ENCODE results near the gene CACNA1F.

The CACNA1F gene

DNA sequence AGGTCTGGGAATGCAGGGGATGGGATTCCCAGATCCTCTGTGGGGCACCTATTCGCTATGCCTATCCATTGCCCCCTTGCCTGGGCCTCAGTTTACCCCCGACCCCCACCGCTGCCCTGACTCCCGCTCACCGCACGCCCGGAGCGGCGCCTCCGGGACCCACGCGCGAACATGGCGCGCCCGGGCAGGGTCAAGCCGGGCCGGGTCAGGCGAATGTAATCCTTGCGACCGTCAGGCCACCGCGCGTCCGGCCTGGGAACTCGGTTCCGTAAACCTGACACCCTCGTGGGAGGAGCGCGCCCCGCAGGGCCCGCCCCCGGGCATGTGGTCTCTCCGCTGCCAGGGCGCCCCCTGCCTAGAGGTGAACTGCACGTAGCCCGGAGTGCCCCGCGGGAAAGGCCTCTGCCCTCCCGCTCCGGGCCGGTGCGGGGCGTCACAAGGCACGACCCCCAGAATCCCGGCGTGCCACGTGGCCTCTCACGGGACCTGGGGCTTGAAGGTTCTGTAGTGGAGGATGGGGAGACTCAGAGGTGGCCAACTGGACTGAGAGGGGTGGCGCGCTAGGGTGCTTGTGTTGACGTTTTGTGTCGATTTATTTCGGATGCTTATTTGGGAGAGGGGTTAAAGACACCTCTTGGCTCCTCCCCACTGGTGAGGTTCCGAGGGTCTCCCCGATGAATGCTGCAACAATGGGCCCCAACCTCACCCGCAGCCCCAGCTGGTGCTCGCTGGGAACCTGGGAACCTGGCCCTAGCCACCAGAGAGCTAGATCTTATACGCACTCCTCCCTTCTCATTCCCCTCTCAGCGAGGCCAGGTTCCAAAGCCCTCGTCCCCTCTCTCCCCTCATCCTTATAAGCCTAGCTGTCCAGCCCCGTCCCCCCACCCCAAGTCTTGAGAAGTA, 46.8 kb downstream of the CACNA1F start, which contains the start of gene PRICKLE3:
Gene PRICKLE3, minus strand, starts transcription at position 249 of the 903 bp plus-strand sequence. Its CDS starts 76 bp downstream, at position 173.
- Histone ChIP-seq H3K27me3 (ENCODE audit: insufficient read depth, insufficient read length) (no peaks in the 10 kb centered on the region), H3K4me3 (ENCODE audit: insufficient read length, low read depth) (peak within 1 kb of the TSS; percentile 77), H3K9ac (ENCODE audit: insufficient read length, low read depth) (peak within 1 kb of the TSS; percentile 86), H3K36me3 (ENCODE audit: insufficient read depth, insufficient read length, low read length) (peaks cover 17% of the 10 kb centered on the region), H3K4me1 (ENCODE audit: insufficient read depth, insufficient read length) (peaks cover 3% of the 10 kb centered on the region), H3K9me3 (ENCODE audit: insufficient read depth, low read length) (no peaks in the 10 kb centered on the region)
- no peak for DNase-seq (ENCODE audit: low read depth, low spot score)
- TF ChIP-seq ZNF274 (IDR thresholded peaks at IDR 0.05; ENCODE audit: low read depth, low read length) (no peak), SUZ12 (IDR thresholded peaks at IDR 0.05; ENCODE audit: extremely low read depth, insufficient read depth, insufficient read length) (no peak), YY1 (IDR thresholded peaks at IDR 0.05; ENCODE audit: insufficient read depth, insufficient read length) (no peak)

GRCh38 chrX:49184294-49185281, 48.6 kb downstream of the CACNA1F start:
- H3K4me1 ChIP-seq (ENCODE audit: insufficient read depth, insufficient read length): peaks cover 3% of the 10 kb centered on the region
- H3K27me3 ChIP-seq (ENCODE audit: insufficient read depth, insufficient read length): no peaks in the 10 kb centered on the region
- peak overlapping the region; percentile 77 for H3K4me3 ChIP-seq (ENCODE audit: insufficient read length, low read depth)
- peak; percentile 91 for DNase-seq (ENCODE audit: low read depth, low spot score)
- H3K36me3 ChIP-seq (ENCODE audit: insufficient read depth, insufficient read length, low read length): peaks cover 30% of the 10 kb centered on the region
- no peaks in the 10 kb centered on the region for H3K9me3 ChIP-seq (ENCODE audit: insufficient read depth, low read length)
- peak overlapping the region; percentile 86 for H3K9ac ChIP-seq (ENCODE audit: insufficient read length, low read depth)
- no peak for TF ChIP-seq YY1 (IDR thresholded peaks at IDR 0.05; ENCODE audit: insufficient read depth, insufficient read length)
- TF ChIP-seq ZNF274 (IDR thresholded peaks at IDR 0.05; ENCODE audit: low read depth, low read length): no peak
- no peak for TF ChIP-seq SUZ12 (IDR thresholded peaks at IDR 0.05; ENCODE audit: extremely low read depth, insufficient read depth, insufficient read length)

GRCh38 chrX:49183701-49184281, 49.3 kb downstream of the CACNA1F start:
- Histone ChIP-seq H3K4me3 (ENCODE audit: insufficient read length, low read depth) (peak overlapping the region; percentile 26), H3K9ac (ENCODE audit: insufficient read length, low read depth) (peak overlapping the region; percentile 50), H3K4me1 (ENCODE audit: insufficient read depth, insufficient read length) (peaks cover 3% of the 10 kb centered on the region), H3K9me3 (ENCODE audit: insufficient read depth, low read length) (no peaks in the 10 kb centered on the region), H3K36me3 (ENCODE audit: insufficient read depth, insufficient read length, low read length) (peaks cover 38% of the 10 kb centered on the region), H3K27me3 (ENCODE audit: insufficient read depth, insufficient read length) (no peaks in the 10 kb centered on the region)
- no peak for DNase-seq (ENCODE audit: low read depth, low spot score)
- no peak for TF ChIP-seq SUZ12 (IDR thresholded peaks at IDR 0.05; ENCODE audit: extremely low read depth, insufficient read depth, insufficient read length)

DNA sequence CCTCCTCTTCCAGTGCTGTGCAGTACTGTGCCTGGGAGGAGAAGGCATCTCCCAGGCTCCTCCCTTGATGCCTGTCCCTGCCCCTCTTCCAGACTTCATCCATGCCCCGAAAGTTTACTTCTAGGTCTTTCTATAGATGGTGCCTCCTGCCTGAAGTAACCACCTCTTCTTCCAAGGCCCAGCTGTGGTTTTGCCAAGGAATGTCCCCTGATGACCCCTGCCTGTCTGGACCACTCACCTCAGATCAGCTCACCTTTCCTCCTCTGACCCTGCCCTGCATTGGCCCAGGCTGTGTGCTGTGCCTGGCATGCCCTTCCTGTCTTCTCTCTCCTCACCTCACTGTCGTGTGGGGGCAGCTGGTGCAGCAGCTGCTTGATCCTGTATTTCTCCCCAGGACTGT, 53.8 kb downstream of the CACNA1F start:
- Histone ChIP-seq H3K36me3 (ENCODE audit: insufficient read depth, insufficient read length, low read length) (peaks cover 80% of the 10 kb centered on the region), H3K4me3 (ENCODE audit: insufficient read length, low read depth) (no peak overlapping the region), H3K4me1 (ENCODE audit: insufficient read depth, insufficient read length) (no peaks in the 10 kb centered on the region), H3K27me3 (ENCODE audit: insufficient read depth, insufficient read length) (no peaks in the 10 kb centered on the region), H3K9ac (ENCODE audit: insufficient read length, low read depth) (no peak overlapping the region), H3K9me3 (ENCODE audit: insufficient read depth, low read length) (no peaks in the 10 kb centered on the region)
- no peak for DNase-seq (ENCODE audit: low read depth, low spot score)
- no peak for TF ChIP-seq YY1 (IDR thresholded peaks at IDR 0.05; ENCODE audit: insufficient read depth, insufficient read length)
- no peak for TF ChIP-seq ZNF274 (IDR thresholded peaks at IDR 0.05; ENCODE audit: low read depth, low read length)
- TF ChIP-seq SUZ12 (IDR thresholded peaks at IDR 0.05; ENCODE audit: extremely low read depth, insufficient read depth, insufficient read length): no peak

- H3K9me3 ChIP-seq (ENCODE audit: insufficient read depth, low read length): no peaks in the 10 kb centered on the region
- H3K9ac ChIP-seq (ENCODE audit: insufficient read length, low read depth): no peak overlapping the region
- H3K4me1 ChIP-seq (ENCODE audit: insufficient read depth, insufficient read length): no peaks in the 10 kb centered on the region
- no peak for DNase-seq (ENCODE audit: low read depth, low spot score)
- H3K36me3 ChIP-seq (ENCODE audit: insufficient read depth, insufficient read length, low read length): peaks cover 82% of the 10 kb centered on the region
- H3K27me3 ChIP-seq (ENCODE audit: insufficient read depth, insufficient read length): no peaks in the 10 kb centered on the region
- no peak for TF ChIP-seq SUZ12 (IDR thresholded peaks at IDR 0.05; ENCODE audit: extremely low read depth, insufficient read depth, insufficient read length)
- no peak overlapping the region for H3K4me3 ChIP-seq (ENCODE audit: insufficient read length, low read depth)
Observed at GRCh38 chrX:49178537-49178936, 54.6 kb downstream of the CACNA1F start.

- TF ChIP-seq YY1 (IDR thresholded peaks at IDR 0.05; ENCODE audit: insufficient read depth, insufficient read length) (no peak), SUZ12 (IDR thresholded peaks at IDR 0.05; ENCODE audit: extremely low read depth, insufficient read depth, insufficient read length) (no peak), ZNF274 (IDR thresholded peaks at IDR 0.05; ENCODE audit: low read depth, low read length) (no peak)
- H3K27me3 ChIP-seq (ENCODE audit: insufficient read depth, insufficient read length): no peaks in the 10 kb centered on the region
- no peak overlapping the region for H3K4me3 ChIP-seq (ENCODE audit: insufficient read length, low read depth)
- no peak for DNase-seq (ENCODE audit: low read depth, low spot score)
- H3K9me3 ChIP-seq (ENCODE audit: insufficient read depth, low read length): no peaks in the 10 kb centered on the region
- no peaks in the 10 kb centered on the region for H3K4me1 ChIP-seq (ENCODE audit: insufficient read depth, insufficient read length)
- no peak overlapping the region for H3K9ac ChIP-seq (ENCODE audit: insufficient read length, low read depth)
- peaks cover 80% of the 10 kb centered on the region for H3K36me3 ChIP-seq (ENCODE audit: insufficient read depth, insufficient read length, low read length)
Observed at GRCh38 chrX:49177873-49178480, 55.2 kb downstream of the CACNA1F start.

Measured in NT2/D1 (cell line).